ENCODE results near the gene ALDH4A1.
"Not testable (repeated sequence)": the region's sequence is repeated elsewhere in the genome, so short reads cannot be mapped to it uniquely, and the experiment has no call there.

The ALDH4A1 gene

DNA sequence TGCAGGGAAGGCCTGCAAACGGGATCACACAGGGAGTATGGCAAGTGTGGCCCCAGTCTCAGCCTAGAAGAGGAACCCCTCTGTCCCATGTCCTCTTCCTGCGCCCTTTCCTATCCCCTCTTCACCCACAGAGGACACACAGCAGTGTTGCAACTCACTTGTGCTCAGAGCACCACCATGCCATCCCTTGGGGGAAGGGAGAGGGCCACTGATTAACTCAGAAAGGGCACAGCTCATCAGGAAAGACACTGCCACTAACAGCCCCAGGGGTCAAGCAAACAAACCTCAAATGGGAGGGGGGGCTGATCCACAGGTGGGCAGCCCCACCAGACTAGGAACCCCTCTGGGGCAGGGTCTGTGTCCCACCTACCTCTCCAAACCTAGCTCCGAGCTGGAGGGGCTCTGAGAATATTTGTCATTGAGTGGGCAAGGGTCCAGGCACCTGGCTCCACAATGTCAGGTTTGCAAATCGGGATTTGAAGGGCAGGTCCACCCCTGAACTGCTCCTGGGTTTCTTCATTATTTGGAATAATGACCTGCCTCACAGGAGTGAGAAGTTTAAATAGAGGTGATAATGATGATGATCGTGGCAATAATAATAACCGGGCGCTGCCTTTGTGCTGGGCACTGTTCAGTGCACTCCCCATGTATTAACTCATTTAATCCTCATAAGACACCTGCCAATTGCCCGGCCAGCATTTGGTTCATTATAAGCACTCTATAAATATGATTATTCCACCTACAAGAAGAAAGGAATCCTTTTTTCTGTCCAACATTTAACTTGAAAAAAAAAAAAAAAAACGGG lies 1.0 kb downstream of the ALDH4A1 start:
- no peak for DNase-seq (ENCODE audit: low read depth in 2 of 2)

DNA sequence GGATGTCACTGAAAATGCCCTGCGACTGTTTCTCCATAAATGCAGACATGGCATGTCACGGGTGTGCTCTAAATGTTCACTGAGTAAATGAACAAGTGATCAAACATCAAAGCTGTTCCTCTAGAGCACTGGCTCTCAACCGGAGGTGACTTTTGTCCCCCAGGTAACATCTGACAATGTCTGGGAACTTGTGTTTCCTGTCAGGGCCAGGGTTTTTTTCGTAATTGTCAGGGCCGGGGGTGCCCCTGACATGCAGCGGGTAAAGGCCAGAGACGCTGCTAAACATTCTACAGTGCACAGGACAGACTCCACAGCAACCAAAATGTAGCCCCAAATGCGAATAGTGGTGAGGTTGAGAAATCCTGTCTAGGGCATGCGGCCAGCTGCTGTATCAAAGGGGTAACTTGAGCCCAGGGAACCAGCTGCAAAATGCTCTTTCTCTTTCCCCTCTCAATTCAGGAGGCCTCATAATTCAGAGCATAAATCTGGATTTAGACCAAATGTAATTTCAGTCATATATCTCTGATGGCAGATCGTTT lies 2.0 kb downstream of the ALDH4A1 start:
- DNase-seq (ENCODE audit: low read depth in 2 of 2) = no peak

GRCh38 chr1:18899363-18900049 lies 2.8 kb downstream of the ALDH4A1 start:
- DNase-seq (ENCODE audit: low read depth in 2 of 2) = no peak

DNA sequence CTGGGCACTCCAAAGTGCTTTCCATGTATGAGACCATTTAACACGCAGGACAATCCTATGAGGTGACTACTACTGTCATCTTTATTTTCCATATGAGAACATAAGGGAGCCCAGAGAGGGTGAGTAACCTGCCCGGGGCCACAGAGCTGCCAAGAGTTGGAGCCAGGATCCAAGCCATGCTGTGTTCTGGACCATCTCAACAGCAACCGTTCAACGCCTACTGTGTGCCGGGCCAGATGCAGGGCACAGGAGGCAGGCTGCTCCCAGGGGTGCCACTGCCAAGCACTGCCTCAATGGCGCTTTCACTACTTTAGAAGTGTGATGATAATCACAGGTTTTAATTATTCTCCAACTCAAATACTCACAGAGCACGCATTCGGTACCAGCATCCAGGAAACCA lies 3.8 kb downstream of the ALDH4A1 start:
- no peak for DNase-seq (ENCODE audit: low read depth in 2 of 2)

DNA sequence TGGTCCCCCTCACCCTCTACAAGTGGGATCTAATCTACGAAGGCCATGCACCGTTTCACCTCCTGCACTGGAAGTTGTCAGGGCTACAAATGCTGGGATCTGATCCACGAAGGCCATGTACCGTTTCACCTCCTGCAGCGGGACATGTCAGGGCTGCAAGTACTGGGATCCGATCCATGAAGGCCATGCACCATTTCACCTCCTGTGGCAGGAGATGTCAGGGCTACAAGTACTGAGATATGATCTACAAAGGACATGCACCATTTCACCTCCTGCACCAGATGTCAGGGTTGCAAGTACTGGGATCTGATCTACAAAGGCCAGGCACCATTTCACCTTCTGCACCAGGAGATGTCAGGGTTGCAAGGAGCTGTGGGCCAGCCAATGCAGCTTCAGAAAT lies 7.0 kb downstream of the ALDH4A1 start:
- DNase-seq (ENCODE audit: low read depth in 2 of 2) = no peak

- DNase-seq (ENCODE audit: low read depth in 2 of 2) = no peak
Measured at GRCh38 chr1:18893120-18893519, 9.2 kb downstream of the ALDH4A1 start.

- DNase-seq (ENCODE audit: low read depth in 2 of 2) = not testable (repeated sequence)
Measured at GRCh38 chr1:18891858-18892257, 10.5 kb downstream of the ALDH4A1 start.

DNA sequence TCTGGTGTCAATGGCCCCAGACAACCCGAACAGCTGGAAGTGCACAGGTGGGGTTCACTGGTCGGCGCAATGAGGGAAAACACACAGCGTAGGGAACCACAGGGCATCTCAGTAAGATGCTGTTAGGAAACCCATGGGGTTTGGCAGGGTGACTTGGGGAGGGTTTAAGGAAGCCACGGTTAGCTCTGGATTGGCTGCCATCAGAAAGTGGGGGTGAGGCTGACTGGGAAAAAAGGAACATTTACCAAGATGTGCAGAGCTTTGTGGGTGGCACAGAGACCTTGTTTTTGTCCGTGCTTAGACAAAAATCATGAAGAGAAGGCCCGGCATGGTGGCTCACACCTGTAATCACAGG lies 11.0 kb downstream of the ALDH4A1 start:
- DNase-seq (ENCODE audit: low read depth in 2 of 2) = no peak

DNA sequence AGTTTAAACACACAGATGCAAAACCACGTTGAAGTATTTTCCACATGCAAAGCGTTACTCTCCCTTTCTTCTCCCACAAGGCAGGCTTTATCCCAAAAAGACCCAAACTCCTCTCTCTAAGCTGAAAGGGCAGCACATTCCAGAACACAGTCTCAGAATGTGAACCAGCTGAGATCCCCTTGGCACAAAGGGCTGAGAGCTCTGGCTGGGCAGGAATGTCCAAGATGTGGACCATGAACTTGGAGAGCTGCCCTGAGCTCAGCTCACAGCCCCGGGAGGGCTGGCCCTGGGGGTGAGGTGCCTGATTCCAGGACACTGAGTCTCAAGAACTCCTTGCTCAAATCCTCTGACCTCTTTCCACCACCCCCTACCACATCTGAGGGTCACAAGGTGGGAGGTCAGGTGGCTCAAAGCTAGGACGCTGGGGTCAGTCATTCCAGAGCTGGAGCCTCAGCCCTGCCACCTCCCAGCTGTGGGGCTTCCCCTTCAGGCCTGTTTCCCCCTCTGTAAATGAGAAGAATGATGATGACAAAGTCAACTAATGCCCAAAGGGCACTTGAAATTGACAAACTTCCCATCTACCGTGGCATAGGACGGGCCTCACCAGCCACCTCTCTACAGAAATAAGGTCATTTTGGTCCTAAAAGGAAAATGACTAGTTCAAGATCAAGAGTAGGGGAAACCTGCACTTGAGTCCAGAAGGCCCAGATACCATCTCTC lies 11.5 kb downstream of the ALDH4A1 start:
- no peak for DNase-seq (ENCODE audit: low read depth in 2 of 2)

DNA sequence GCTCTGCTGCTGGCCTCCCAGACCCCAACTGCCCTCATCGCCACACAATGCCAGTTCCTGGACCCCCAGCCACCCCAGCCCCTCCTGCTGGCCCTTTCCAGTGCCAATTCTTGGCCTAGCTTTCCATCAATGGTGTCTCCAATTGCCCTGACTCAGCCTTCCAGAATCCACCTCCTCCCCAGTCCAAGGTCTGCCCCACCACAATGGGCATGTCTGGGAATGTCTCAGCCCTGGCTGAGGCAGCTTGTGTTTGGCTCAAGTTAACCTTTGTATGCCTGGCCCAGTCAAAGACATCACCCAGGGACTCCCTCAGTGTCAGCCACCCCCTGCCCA lies 16.4 kb downstream of the ALDH4A1 start:
- DNase-seq (ENCODE audit: low read depth in 2 of 2) = no peak

- DNase-seq (ENCODE audit: low read depth in 2 of 2) = no peak
Measured at GRCh38 chr1:18885311-18886002, 16.9 kb downstream of the ALDH4A1 start.

DNA sequence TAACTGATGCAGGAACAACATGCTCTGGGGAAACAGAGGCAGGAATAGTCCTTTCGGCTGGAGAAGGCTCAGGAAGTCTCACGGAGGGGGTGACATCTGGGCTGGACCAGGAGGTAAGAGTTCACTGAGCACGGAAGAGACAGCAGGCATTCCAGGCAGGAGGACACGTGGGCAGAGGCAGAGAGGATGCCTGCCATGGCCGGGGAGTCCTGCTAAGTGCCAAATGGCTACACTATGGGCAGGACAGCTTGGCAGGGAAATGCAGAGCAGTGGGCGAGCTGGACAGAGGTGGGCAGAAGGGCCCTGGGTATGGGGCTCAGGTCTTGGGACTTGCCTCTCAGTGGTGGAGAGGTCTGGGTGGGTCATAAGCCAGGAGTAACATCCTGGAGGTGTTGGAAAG lies 17.6 kb downstream of the ALDH4A1 start:
- DNase-seq (ENCODE audit: low read depth in 2 of 2) = no peak

DNA sequence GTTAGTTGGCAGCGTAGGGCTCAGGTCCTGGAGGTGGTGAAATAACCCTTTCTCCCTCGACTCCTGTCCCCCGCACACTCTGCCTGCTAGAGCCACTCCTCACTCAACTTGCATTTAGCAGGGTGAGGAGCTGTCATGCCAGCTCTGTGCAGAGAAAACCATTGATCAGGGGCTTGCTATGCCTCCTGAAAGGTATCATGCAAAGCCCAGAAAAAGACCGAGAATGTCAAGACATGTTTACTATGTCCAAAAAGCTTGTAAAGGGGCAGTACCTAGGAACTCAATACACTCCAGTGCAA lies 18.0 kb downstream of the ALDH4A1 start:
- no peak for DNase-seq (ENCODE audit: low read depth in 2 of 2)

GRCh38 chr1:18883636-18884418 lies 18.5 kb downstream of the ALDH4A1 start:
- DNase-seq (ENCODE audit: low read depth in 2 of 2) = peak; percentile 29 to 64

GRCh38 chr1:18883079-18883478 lies 19.3 kb downstream of the ALDH4A1 start:
- DNase-seq (ENCODE audit: low read depth in 2 of 2) = no peak

GRCh38 chr1:18882486-18882885 lies 19.9 kb downstream of the ALDH4A1 start:
- DNase-seq (ENCODE audit: low read depth in 2 of 2) = no peak

GRCh38 chr1:18881642-18882431 lies 20.5 kb downstream of the ALDH4A1 start:
- DNase-seq (ENCODE audit: low read depth in 2 of 2) = no peak

GRCh38 chr1:18881164-18881563 lies 21.2 kb downstream of the ALDH4A1 start:
- no peak for DNase-seq (ENCODE audit: low read depth in 2 of 2)

DNA sequence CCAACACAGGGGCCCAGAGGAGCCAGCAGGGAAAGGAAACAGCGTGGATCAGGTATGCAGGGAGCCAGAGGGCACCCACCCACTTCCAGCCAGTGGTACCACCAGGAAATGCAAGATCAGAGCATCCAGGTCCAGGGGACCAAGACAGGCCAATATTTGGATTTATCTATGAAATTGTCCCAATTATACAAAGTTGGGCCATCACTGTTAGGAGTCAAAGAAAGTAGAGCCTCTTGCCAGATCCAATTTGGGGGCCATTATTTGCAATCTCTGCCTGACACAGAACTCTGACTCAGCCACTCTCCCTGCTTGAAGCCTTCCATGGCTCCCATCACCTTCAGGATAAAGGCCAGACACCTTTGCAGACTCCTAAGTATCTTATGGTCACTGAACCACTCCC lies 21.8 kb downstream of the ALDH4A1 start:
- no peak for DNase-seq (ENCODE audit: low read depth in 2 of 2)

DNA sequence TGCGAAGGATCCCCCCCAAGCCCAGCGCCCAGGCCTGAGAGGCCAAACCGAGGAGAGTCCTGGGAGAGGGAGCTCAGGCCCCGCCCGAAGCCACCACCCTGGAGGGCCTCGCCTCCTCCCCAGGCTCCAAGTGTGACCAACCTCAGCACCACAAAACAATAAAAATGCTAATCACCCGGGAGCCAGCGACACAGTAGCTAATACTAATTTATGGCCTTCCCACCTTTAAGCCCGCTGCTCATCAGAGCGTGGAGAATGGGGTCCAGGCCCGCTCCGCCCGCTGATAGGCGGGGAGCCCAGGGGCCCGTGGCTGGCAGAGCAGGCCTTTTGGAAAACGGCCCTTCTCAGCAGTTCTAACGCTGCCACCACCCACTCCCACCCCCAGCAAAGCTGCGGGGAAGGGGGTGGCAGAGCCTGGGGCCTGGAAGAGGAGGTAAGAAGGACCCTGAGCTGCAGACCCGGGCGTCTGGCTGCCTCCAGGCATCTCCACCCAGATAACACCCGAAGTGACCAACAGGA lies 22.5 kb downstream of the ALDH4A1 start:
- no peak for DNase-seq (ENCODE audit: low read depth in 2 of 2)

Measured in stimulated activated CD8-positive, alpha-beta memory T cell treated with anti-CD3 and anti-CD28 coated beads, Interleukin-7, amount 100 ng/mL, for 1 hour (primary cell).